Activated naive CD4-positive, alpha-beta T cell treated with anti-CD3 and anti-CD28 coated beads, Interleukin-2, amount 50 U/mL, for 72 hours (primary cell): ENCODE results near the gene P3R3URF. TPM values are rescaled to one million over a fixed set of nuclear protein-coding genes. Genes with fewer than 3 reads are reported as not detected.
"Not testable (repeated sequence)": the region's sequence is repeated elsewhere in the genome, so short reads cannot be mapped to it uniquely, and the experiment has no call there.

ENCODE experiments used
- ATAC-seq, 2 donors: fragments of 150-1000 bp; cut with Tn5 transposase; 2 replicates each; pipeline ENCODE4 v1.10.0; 2021; ENCODE audit warnings: mild to moderate bottlenecking in 2 of 2, moderate library complexity in 2 of 2
- DNase-seq, 2 donors: peaks; one replicate each; pipeline ENCODE4 v3.0.0; 2021 to 2022; ENCODE audit warnings: low spot score in 2 of 2
- H3K27ac Mint-ChIP-seq, 2 donors: one replicate each; pipeline ENCODE4 v1.8.0; 2022; ENCODE audit warnings: mild to moderate bottlenecking in 2 of 2, mixed read lengths in 2 of 2
- H3K36me3 Mint-ChIP-seq, 2 donors: one replicate each; pipeline ENCODE4 v1.8.0; 2022; ENCODE audit warnings: mixed read lengths in 2 of 2
- H3K9me3 Mint-ChIP-seq, 2 donors: one replicate each; pipeline ENCODE4 v1.8.0; 2022; ENCODE audit warnings: mixed read lengths in 2 of 2
- total RNA-seq, 2 donors: library from RNA; stranded (reverse); gene quantifications; one replicate each; pipeline ENCODE4 v1.2.3, GENCODE V29; 2022

Gene P3R3URF
- not detected for total RNA-seq

- no peak within 1 kb of the TSS for H3K27ac Mint-ChIP-seq
These were observed at the start of gene P3R3URF for GRCh38 chr1:46176211-46176865. P3R3URF (minus strand) TSS chr1:46176488; CDS start chr1:46176471, 17 bp downstream.

GRCh38 chr1:46224966-46225365, 48.7 kb upstream of the P3R3URF start:
- H3K27ac Mint-ChIP-seq = no peak overlapping the region
- DNase-seq = no peak
- H3K36me3 Mint-ChIP-seq = no peaks in the 10 kb centered on the region
- no peaks in the 10 kb centered on the region for H3K9me3 Mint-ChIP-seq
- no peak for ATAC-seq

More at GRCh38 chr1:46176211-46176865, at the start of gene P3R3URF:
- Mint-ChIP-seq H3K36me3 (no peaks in the 10 kb centered on the region), H3K9me3 (no peaks in the 10 kb centered on the region)
- ATAC-seq (no peak), DNase-seq (no peak)

GRCh38 chr1:46223472-46223943, 47.2 kb upstream of the P3R3URF start:
- H3K36me3 Mint-ChIP-seq = no peaks in the 10 kb centered on the region
- DNase-seq (peak; percentile 51 to 64), ATAC-seq (peak; percentile 95 to 97)
- H3K9me3 Mint-ChIP-seq = no peaks in the 10 kb centered on the region
- H3K27ac Mint-ChIP-seq = no peak overlapping the region

- H3K36me3 Mint-ChIP-seq, H3K9me3 Mint-ChIP-seq, DNase-seq, H3K27ac Mint-ChIP-seq: not testable (repeated sequence)
- ATAC-seq = peak in 1 of 2 donors; percentile 29
These were observed 46.8 kb upstream of the P3R3URF start for GRCh38 chr1:46223055-46223454.

- Mint-ChIP-seq H3K9me3 (no peaks in the 10 kb centered on the region), H3K36me3 (no peaks in the 10 kb centered on the region), H3K27ac (peak overlapping the region in 1 of 2 donors; percentile 54)
- no peak for ATAC-seq
- DNase-seq = no peak
These were observed 45.5 kb upstream of the P3R3URF start for GRCh38 chr1:46221749-46222148.

GRCh38 chr1:46220808-46221207, 44.5 kb upstream of the P3R3URF start:
- DNase-seq (no peak), ATAC-seq (no peak)
- Mint-ChIP-seq H3K36me3 (no peaks in the 10 kb centered on the region), H3K9me3 (no peaks in the 10 kb centered on the region), H3K27ac (peak overlapping the region in 1 of 2 donors; percentile 54)

- ATAC-seq (no peak), DNase-seq (no peak)
- Mint-ChIP-seq H3K36me3 (no peaks in the 10 kb centered on the region), H3K27ac (no peak overlapping the region), H3K9me3 (no peaks in the 10 kb centered on the region)
These were observed 43.5 kb upstream of the P3R3URF start for GRCh38 chr1:46219551-46220520.

- H3K27ac Mint-ChIP-seq = no peak overlapping the region
- ATAC-seq (no peak), DNase-seq (no peak)
- no peaks in the 10 kb centered on the region for H3K36me3 Mint-ChIP-seq
- H3K9me3 Mint-ChIP-seq = no peaks in the 10 kb centered on the region
These were observed 42.2 kb upstream of the P3R3URF start for GRCh38 chr1:46218443-46218842.

- ATAC-seq (no peak), DNase-seq (no peak)
- no peaks in the 10 kb centered on the region for H3K36me3 Mint-ChIP-seq
- H3K9me3 Mint-ChIP-seq = no peaks in the 10 kb centered on the region
- no peak overlapping the region for H3K27ac Mint-ChIP-seq
These were observed 39.2 kb upstream of the P3R3URF start for GRCh38 chr1:46215504-46215903.

- no peaks in the 10 kb centered on the region for H3K9me3 Mint-ChIP-seq
These were observed 34.8 kb upstream of the P3R3URF start for GRCh38 chr1:46211051-46211450.

GRCh38 chr1:46210561-46210960, 34.3 kb upstream of the P3R3URF start:
- ATAC-seq (no peak), DNase-seq (no peak)
- Mint-ChIP-seq H3K27ac (no peak overlapping the region), H3K36me3 (no peaks in the 10 kb centered on the region), H3K9me3 (no peaks in the 10 kb centered on the region)

More at GRCh38 chr1:46211051-46211450, 34.8 kb upstream of the P3R3URF start:
- ATAC-seq (no peak), DNase-seq (no peak)
- Mint-ChIP-seq H3K27ac (no peak overlapping the region), H3K36me3 (no peaks in the 10 kb centered on the region)

GRCh38 chr1:46206399-46206798, 30.1 kb upstream of the P3R3URF start:
- H3K36me3 Mint-ChIP-seq = no peaks in the 10 kb centered on the region
- no peak for DNase-seq
- H3K9me3 Mint-ChIP-seq = no peaks in the 10 kb centered on the region
- H3K27ac Mint-ChIP-seq = peak overlapping the region in 1 of 2 donors; percentile 49
- no peak for ATAC-seq

GRCh38 chr1:46205791-46206190, 29.5 kb upstream of the P3R3URF start:
- H3K36me3 Mint-ChIP-seq = no peaks in the 10 kb centered on the region
- peak overlapping the region in 1 of 2 donors; percentile 49 for H3K27ac Mint-ChIP-seq
- no peak for ATAC-seq
- no peak for DNase-seq
- H3K9me3 Mint-ChIP-seq = no peaks in the 10 kb centered on the region

- no peaks in the 10 kb centered on the region for H3K36me3 Mint-ChIP-seq
- H3K9me3 Mint-ChIP-seq = no peaks in the 10 kb centered on the region
- ATAC-seq (no peak), DNase-seq (no peak)
- no peak overlapping the region for H3K27ac Mint-ChIP-seq
These were observed 28.9 kb upstream of the P3R3URF start for GRCh38 chr1:46205141-46205540.

- H3K9me3 Mint-ChIP-seq = no peaks in the 10 kb centered on the region
- ATAC-seq (no peak), DNase-seq (no peak)
- H3K36me3 Mint-ChIP-seq = no peaks in the 10 kb centered on the region
- H3K27ac Mint-ChIP-seq = no peak overlapping the region
These were observed 28.1 kb upstream of the P3R3URF start for GRCh38 chr1:46204406-46204742.

GRCh38 chr1:46203738-46204405, 27.6 kb upstream of the P3R3URF start:
- ATAC-seq = no peak
- no peaks in the 10 kb centered on the region for H3K9me3 Mint-ChIP-seq

GRCh38 chr1:46199233-46199749, 23.0 kb upstream of the P3R3URF start:
- no peaks in the 10 kb centered on the region for H3K9me3 Mint-ChIP-seq
- H3K36me3 Mint-ChIP-seq = no peaks in the 10 kb centered on the region
- ATAC-seq = no peak
- DNase-seq = no peak
- H3K27ac Mint-ChIP-seq = peak overlapping the region in 1 of 2 donors; percentile 79

More at GRCh38 chr1:46203738-46204405, 27.6 kb upstream of the P3R3URF start:
- Mint-ChIP-seq H3K36me3 (no peaks in the 10 kb centered on the region), H3K27ac (no peak overlapping the region)
- DNase-seq = no peak
